Fibroblast of mammary gland (primary cell): ENCODE results near the gene CEP350.
A peak's percentile ranks its signal among the peaks of the same experiment; 100 is the strongest.
"Not testable (repeated sequence)": the region's sequence is repeated elsewhere in the genome, so short reads cannot be mapped to it uniquely, and the experiment has no call there.

Experiments
- DNase-seq: peaks from one replicate; pipeline ENCODE4 v3.0.0-alpha.2; 2010; ENCODE audit warnings: low read depth
- H3K4me3 ChIP-seq: 2 replicates; pipeline ENCODE4 v1.5.1; 2011; ENCODE audit warnings: low read depth, mild to moderate bottlenecking, low read length, moderate library complexity; ENCODE audit not compliant: control insufficient read depth
- CTCF ChIP-seq: conservative IDR thresholded peaks from 2 replicates; pipeline ENCODE4 v1.5.1; 2011; ENCODE audit warnings: low read depth, low read length, inconsistent platforms; ENCODE audit not compliant: control insufficient read depth, insufficient read depth

CEP350 gene

GRCh38 chr1:179955731-179956130 is 1.1 kb downstream of the CEP350 start:
- no peak for TF ChIP-seq CTCF
- H3K4me3 ChIP-seq = peak overlapping the region; percentile 74
- no peak for DNase-seq

- no peak for DNase-seq
- no peak overlapping the region for H3K4me3 ChIP-seq
- TF ChIP-seq CTCF = no peak
Observed at GRCh38 chr1:179958359-179958758, 3.7 kb downstream of the CEP350 start.

- H3K4me3 ChIP-seq, DNase-seq: not testable (repeated sequence)
Observed at GRCh38 chr1:179962168-179962567, 7.6 kb downstream of the CEP350 start.

GRCh38 chr1:179966551-179966950 is 11.9 kb downstream of the CEP350 start:
- TF ChIP-seq CTCF = no peak
- no peak overlapping the region for H3K4me3 ChIP-seq
- DNase-seq = no peak

- no peak for TF ChIP-seq CTCF
- H3K4me3 ChIP-seq = no peak overlapping the region
- DNase-seq = no peak
Observed at GRCh38 chr1:179968284-179968993, 13.8 kb downstream of the CEP350 start.

- no peak for TF ChIP-seq CTCF
- DNase-seq = peak; percentile 11
- no peak overlapping the region for H3K4me3 ChIP-seq
Observed at GRCh38 chr1:179968994-179969919, 14.6 kb downstream of the CEP350 start.

- TF ChIP-seq CTCF = no peak
- peak; percentile 58 for DNase-seq
- H3K4me3 ChIP-seq = no peak overlapping the region
Observed at GRCh38 chr1:179969962-179970361, 15.4 kb downstream of the CEP350 start.
